GM10248 (cell line): ENCODE results near the gene THAP5.

Source experiments
- CTCF ChIA-PET: fragments of 300-600 bp; sonication (Branson Sonifier 250); formaldehyde crosslinking; extraction: SDS; loops from one replicate; lab custom pipeline; 2021; ENCODE audit warnings: antibody characterized with exemption; lab: Yijun Ruan, JAX
- POLR2A ChIA-PET: fragments of 350-650 bp; sonication (Branson Sonifier 250); formaldehyde crosslinking; extraction: SDS; loops from one replicate; lab custom pipeline; 2020; ENCODE audit warnings: antibody characterized with exemption; lab: Yijun Ruan, JAX
- DNase-seq: peaks from one replicate; pipeline ENCODE4 v3.0.0; 2012; ENCODE audit errors: extremely low spot score
- CTCF ChIP-seq: IDR thresholded peaks from 2 replicates; pipeline ENCODE4 v1.5.1; 2012; ENCODE audit warnings: mild to moderate bottlenecking, low read depth; ENCODE audit errors: extremely low read depth, missing control alignments, control extremely low read depth

Gene THAP5

GRCh38 chr7:108578937-108579336, 9.4 kb upstream of the THAP5 start:
- DNase-seq = no peak
- CTCF ChIA-PET = interaction anchor here (1.6 to 2.8 kb wide), 2 partner anchors 11 to 13 kb away, joined by 3 to 9 read pairs; no protein-coding TSS in a partner anchor
- no peak for TF ChIP-seq CTCF
- POLR2A ChIA-PET = no interaction called here

GRCh38 chr7:108576116-108576515, 6.6 kb upstream of the THAP5 start:
- ChIA-PET POLR2A (no interaction called here), CTCF (interaction anchor here (0.8 to 1.5 kb wide), 3 partner anchors 11 to 22 kb away, joined by 3 read pairs; no protein-coding TSS in a partner anchor)
- DNase-seq = no peak
- TF ChIP-seq CTCF = no peak

- ChIA-PET CTCF (interaction anchor here (0.9 to 1.5 kb wide), 2 partner anchors 12 to 28 kb away, joined by 3 read pairs; no protein-coding TSS in a partner anchor), POLR2A (no interaction called here)
- DNase-seq = no peak
- TF ChIP-seq CTCF = no peak
These were observed 5.7 kb upstream of the THAP5 start for GRCh38 chr7:108575156-108575555.

- POLR2A ChIA-PET = no interaction called here
- DNase-seq = no peak
- no peak for TF ChIP-seq CTCF
- CTCF ChIA-PET = no interaction called here
These were observed 3.0 kb upstream of the THAP5 start for GRCh38 chr7:108572480-108572879.

- peak; percentile 36 for DNase-seq
- CTCF ChIA-PET = interaction anchor here (1.1 kb wide), 1 partner anchor 18 kb away, joined by 4 read pairs; no protein-coding TSS in a partner anchor
- no peak for TF ChIP-seq CTCF
- POLR2A ChIA-PET = interaction anchor here (1.5 to 1.7 kb wide), 2 partner anchors 10 to 45 kb away, joined by 9 to 16 read pairs; partner anchors contain the start of gene PNPLA8
These were observed 745 bp upstream of the THAP5 start for GRCh38 chr7:108570146-108570755.

- DNase-seq = no peak
- CTCF ChIA-PET = interaction anchor here (1.0 to 1.1 kb wide), 2 partner anchors 17 to 32 kb away, joined by 3 to 4 read pairs; no protein-coding TSS in a partner anchor
- no peak for TF ChIP-seq CTCF
- POLR2A ChIA-PET = interaction anchor here (1.5 to 1.7 kb wide), 2 partner anchors 9 to 43 kb away, joined by 9 to 16 read pairs; partner anchors contain the start of gene PNPLA8
These were observed 615 bp downstream of the THAP5 start for GRCh38 chr7:108568801-108569380.
